Activated CD8-positive, alpha-beta memory T cell treated with anti-CD3 and anti-CD28 coated beads for 36 hours (primary cell): ENCODE results near the gene SPO11. TPM values are rescaled to one million over a fixed set of nuclear protein-coding genes. Genes with fewer than 3 reads are reported as not detected.

Experiments
- CTCF ChIA-PET: fragments of 350-600 bp; sonication (Branson Sonifier 250); formaldehyde crosslinking; loops from one replicate; lab custom pipeline; 2021; ENCODE audit warnings: antibody characterized with exemption; lab: Charles Lee
- POLR2A ChIA-PET: fragments of 350-600 bp; sonication (Branson Sonifier 250); formaldehyde crosslinking; loops from one replicate; lab custom pipeline; 2021; ENCODE audit warnings: antibody characterized with exemption; lab: Charles Lee
- total RNA-seq, 2 experiments: library from RNA; stranded (reverse); gene quantifications; one replicate each; pipeline ENCODE4 v1.2.3, GENCODE V29; 2021

Gene SPO11, protein sequence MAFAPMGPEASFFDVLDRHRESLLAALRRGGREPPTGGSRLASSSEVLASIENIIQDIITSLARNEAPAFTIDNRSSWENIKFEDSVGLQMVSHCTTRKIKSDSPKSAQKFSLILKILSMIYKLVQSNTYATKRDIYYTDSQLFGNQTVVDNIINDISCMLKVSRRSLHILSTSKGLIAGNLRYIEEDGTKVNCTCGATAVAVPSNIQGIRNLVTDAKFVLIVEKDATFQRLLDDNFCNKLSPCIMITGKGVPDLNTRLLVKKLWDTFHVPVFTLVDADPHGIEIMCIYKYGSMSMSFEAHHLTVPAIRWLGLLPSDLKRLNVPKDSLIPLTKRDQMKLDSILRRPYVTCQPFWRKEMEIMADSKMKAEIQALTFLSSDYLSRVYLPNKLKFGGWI
- total RNA-seq: not detected

DNA sequence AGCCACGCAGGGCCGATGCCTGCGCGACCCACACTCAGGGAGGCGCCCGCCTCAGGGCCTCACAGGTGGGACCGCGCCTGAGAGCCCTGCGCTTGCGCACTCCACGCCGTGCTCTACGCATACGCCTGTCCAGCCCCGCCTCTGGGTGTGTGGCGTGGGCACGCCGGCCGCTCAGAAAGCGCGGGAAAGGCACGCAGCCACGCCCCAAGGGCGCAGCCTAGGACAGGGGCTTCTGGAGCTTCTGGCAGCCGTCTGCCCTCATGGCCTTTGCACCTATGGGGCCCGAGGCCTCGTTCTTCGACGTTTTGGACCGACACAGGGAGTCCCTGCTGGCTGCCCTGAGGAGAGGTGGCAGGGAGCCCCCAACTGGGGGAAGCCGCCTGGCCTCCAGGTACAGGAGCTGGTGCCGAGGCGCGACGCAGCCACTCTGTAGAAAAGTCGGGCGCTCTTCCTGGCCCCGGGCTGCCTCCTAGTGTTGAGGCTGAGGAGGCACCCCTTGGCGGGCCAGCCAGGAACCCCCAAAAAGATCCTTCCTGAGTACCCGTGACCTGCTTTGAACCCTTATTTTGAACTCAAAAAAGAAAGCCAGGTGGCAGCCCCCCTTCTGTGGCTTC, at the start of gene SPO11:
TSS of gene SPO11 (plus strand) at position 196 of the 614 bp plus-strand sequence. CDS start at position 261, 65 bp downstream.
- POLR2A ChIA-PET: no interaction called here
- CTCF ChIA-PET: no interaction called here

GRCh38 chr20:57280221-57280620, 49.4 kb upstream of the SPO11 start:
- POLR2A ChIA-PET: no interaction called here
- CTCF ChIA-PET: no interaction called here

DNA sequence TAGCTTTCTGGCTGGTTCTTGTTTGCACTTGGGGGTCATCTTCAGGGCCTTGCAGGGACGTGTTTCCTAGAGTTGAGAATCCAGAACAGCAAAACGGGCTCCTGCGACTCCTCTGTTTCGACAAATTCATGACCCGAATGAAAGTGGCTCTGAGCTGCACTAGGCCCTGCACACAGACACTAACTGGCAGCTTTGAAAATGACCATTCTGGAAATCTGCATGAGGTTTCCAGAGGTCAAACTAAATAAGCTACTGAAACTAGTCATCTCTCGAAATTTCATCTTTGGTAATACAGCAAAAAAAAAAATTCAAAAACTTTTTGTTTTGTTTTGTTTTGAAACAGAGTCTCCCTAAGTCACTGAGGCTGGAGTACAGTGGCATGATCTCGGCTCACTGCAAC, 47.7 kb upstream of the SPO11 start:
- CTCF ChIA-PET: no interaction called here

GRCh38 chr20:57282670-57283361, 46.8 kb upstream of the SPO11 start:
- CTCF ChIA-PET: no interaction called here

More for the DNA sequence above, 47.7 kb upstream of the SPO11 start:
- POLR2A ChIA-PET: no interaction called here

DNA sequence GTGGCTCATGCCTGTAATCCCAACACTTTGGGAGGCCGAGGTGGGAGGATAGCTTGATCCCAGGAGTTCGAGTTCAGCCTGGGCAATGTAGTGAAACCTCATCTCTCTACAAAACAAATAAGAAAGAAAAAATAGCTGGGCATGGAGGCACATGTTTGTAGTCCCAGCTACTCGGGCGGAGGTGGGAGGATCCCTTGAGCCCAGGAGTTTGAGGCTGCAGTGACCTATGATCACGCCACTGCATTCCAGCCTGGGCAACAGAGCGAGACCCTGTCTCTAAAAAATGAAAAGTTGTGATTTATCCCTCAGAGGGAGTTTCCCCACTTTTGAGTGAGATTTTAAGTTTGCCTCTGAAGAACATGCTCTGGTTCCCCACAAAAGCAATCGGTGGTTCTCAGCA, 45.7 kb upstream of the SPO11 start:
- CTCF ChIA-PET: no interaction called here

More at GRCh38 chr20:57282670-57283361, 46.8 kb upstream of the SPO11 start:
- POLR2A ChIA-PET: no interaction called here

GRCh38 chr20:57287007-57287880, 42.4 kb upstream of the SPO11 start:
- ChIA-PET POLR2A (no interaction called here), CTCF (no interaction called here)

More for the DNA sequence above, 45.7 kb upstream of the SPO11 start:
- POLR2A ChIA-PET: no interaction called here

- CTCF ChIA-PET: no interaction called here
- POLR2A ChIA-PET: no interaction called here
Observed at GRCh38 chr20:57287901-57288300, 41.7 kb upstream of the SPO11 start.

DNA sequence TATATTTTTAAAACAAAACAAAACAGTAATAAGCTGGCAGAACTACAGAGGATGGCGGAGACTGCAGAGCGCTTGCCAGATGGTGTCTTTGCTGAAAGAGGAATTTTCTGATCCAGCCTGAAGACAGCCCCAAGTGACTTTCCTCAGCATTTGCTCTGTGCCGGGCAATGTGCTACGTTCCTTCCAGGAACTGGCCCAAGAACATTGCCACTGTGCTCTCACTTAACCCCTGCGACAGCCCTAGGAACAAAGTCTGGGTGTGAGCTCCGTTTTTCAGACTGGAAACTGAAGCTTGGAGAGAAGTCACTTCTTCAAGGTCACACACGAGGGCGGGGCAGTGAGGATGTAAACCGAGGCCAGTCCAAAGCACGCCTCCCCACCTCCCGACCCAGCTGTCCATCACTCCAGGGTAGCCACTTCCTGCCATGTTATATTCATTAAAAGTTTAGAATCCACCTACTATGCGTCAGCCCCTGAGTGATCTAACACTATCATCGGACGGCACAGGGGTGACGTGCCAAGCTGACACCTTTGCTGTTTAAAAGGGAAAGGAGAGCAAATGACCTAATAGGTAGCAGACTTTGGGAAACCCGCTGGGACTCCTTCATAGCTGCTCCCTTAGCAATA, 40.8 kb upstream of the SPO11 start:
- CTCF ChIA-PET: no interaction called here
- POLR2A ChIA-PET: no interaction called here

DNA sequence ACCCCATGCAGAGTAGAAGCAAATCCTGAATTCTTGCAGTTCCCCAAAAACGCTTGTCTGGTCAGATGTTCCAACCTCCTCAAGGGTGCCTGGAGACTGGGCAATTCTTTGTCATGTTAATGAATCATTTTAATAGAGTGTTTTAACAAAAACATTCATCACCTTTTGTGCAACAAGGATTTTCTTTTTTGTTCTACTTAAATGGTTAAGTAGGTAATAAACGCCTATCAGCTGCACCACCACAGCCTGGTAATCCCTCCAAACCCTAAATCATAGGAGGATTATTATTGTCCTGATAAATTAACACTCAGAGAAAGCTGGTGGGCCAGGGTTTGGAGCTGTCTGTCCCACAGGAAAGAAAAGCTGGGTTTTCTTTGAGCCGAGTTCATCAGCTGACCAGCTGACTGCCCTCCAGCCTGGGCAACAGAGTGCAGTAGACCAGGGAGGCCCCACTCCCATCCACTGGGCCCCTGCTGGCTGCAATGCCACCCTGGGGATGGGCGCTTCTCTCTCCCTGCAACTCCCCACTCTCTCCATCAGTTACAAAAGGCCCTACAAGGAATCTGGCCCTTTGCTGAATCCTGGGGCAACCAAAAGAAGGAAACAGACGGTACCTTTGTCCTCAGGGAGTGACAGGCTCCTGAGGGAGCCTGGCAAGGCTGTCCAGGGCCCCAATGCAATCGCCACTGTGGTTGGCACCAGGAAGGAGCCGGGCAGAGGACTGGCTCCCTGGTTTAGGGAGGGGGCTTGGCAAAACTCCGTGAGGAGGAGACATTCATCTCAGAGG, 40.0 kb upstream of the SPO11 start:
- CTCF ChIA-PET: no interaction called here
- POLR2A ChIA-PET: no interaction called here

GRCh38 chr20:57290178-57290484, 39.5 kb upstream of the SPO11 start:
- ChIA-PET POLR2A (no interaction called here), CTCF (no interaction called here)

GRCh38 chr20:57291003-57291402, 38.6 kb upstream of the SPO11 start:
- ChIA-PET CTCF (no interaction called here), POLR2A (no interaction called here)

DNA sequence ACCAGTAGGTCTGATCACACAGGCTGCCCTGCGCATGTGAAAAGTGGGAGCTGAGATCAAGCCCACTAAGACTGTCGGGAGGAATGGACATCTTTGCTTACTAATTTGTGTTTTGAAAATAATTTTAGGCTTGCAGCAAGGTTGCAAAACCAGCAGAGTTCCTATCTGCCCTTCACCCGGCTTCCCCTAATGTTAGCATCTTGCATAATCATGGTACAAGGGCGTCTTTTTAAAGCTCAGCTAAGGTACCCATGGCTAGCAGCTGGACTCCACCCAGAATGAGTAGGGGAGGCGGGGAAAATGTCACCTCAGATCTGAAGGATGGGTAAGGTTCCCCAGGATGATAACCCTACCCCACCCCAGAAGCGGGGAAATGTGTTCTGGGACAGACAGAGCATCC, 37.9 kb upstream of the SPO11 start:
- ChIA-PET POLR2A (no interaction called here), CTCF (no interaction called here)

GRCh38 chr20:57292611-57293010, 37.0 kb upstream of the SPO11 start:
- POLR2A ChIA-PET: no interaction called here
- CTCF ChIA-PET: no interaction called here

DNA sequence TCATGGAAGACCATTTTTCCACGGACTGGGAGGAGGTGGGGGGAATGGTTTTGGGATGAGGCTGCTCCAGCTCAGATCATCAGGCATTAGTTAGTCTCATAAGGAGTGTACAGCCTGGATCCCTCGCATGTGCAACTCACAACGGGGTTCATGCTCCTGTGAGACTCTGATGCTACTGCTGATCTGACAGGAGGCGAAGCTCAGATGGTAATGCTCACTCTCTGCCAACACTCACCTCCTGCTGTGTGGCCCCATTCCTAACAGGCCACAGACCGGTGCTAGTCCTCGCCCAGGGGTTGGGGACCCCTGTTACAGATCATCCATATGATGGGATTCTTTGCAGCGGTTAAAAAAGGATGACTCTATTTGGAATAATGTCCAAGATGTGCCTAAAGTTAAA, 35.6 kb upstream of the SPO11 start:
- CTCF ChIA-PET: no interaction called here
- POLR2A ChIA-PET: no interaction called here

DNA sequence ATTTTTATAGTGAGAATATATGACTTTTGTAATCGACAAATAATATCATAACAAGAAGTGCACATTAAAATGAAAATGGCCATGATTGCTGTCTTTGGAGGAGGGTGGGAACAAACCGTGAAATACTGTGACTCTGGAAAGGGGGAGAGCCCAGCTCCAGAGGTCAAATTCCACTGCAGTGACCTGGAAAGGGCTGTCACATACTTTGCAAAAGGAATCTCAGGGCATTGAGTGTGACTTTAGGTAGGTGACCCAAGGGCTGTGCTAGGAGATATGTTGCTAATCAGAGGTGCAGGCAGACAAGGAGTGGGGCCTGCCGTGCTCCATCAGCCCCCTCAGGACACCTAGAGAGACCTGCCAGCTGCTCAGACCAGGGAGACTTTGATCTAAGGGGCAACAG, 35.1 kb upstream of the SPO11 start:
- ChIA-PET POLR2A (no interaction called here), CTCF (no interaction called here)

GRCh38 chr20:57298457-57298856, 31.1 kb upstream of the SPO11 start:
- ChIA-PET CTCF (no interaction called here), POLR2A (no interaction called here)

GRCh38 chr20:57301026-57301425, 28.6 kb upstream of the SPO11 start:
- ChIA-PET POLR2A (no interaction called here), CTCF (interaction anchor here (0.7 kb wide), 1 partner anchor 831 kb away, joined by 3 read pairs; no protein-coding TSS in a partner anchor)

GRCh38 chr20:57306747-57307146, 22.9 kb upstream of the SPO11 start:
- ChIA-PET CTCF (no interaction called here), POLR2A (no interaction called here)
